Measurements from ENCODE around the gene ZNRF1. TPM values are rescaled to one million over a fixed set of nuclear protein-coding genes. Genes with fewer than 3 reads are reported as not detected.
A peak's percentile ranks its signal among the peaks of the same experiment; 100 is the strongest.

The ZNRF1 gene
- total and polyA plus RNA-seq, 2 donors (not counting 1 experiment from before 2014, with no cell fraction given), result 0.27 to 0.76 TPM

GRCh38 chr16:74997042-74997491 lies 1.8 kb upstream of the ZNRF1 start:
- H3K9me3 ChIP-seq (ENCODE audit: control extremely low read depth in 1 of 3, control insufficient read depth in 2 of 3, insufficient read depth in 1 of 3, low read length in 2 of 3), result peaks cover 0 to 7% (median 0%) of the 10 kb centered on the region in 3 donors
- DNase-seq (no peak), ATAC-seq (ENCODE audit: low read depth) (no peak)
- peaks cover 17% of the 10 kb centered on the region for H3K4me1 Mint-ChIP-seq
- WGBS (ENCODE audit: insufficient coverage), result 100% methylated on average over 1 of the region's 8 CpGs
- peaks cover 0 to 52% (median 18%) of the 10 kb centered on the region in 4 experiments for H3K27me3 ChIP-seq (replicated peaks in 1 of 4; ENCODE audit: control extremely low read depth in 1 of 4, control insufficient read depth in 3 of 4, insufficient read depth in 4 of 4, low read length in 3 of 4)
- ChIA-PET POLR2A (no interaction called here), CTCF (interaction anchor here (1.8 to 4.1 kb wide), 4 partner anchors 11 to 114 kb away, joined by 6 to 87 read pairs (median 24); partner anchors contain the start of gene WDR59)
- H3K9ac ChIP-seq (ENCODE audit: low read length), result no peak overlapping the region
- no peak overlapping the region for H3K27ac Mint-ChIP-seq
- H3K27me3 Mint-ChIP-seq, result peaks cover 36% of the 10 kb centered on the region
- peaks cover 24 to 25% of the 10 kb centered on the region in 2 donors for H3K4me1 ChIP-seq (ENCODE audit: control insufficient read depth in 2 of 2, insufficient read depth in 2 of 2, low read length in 2 of 2)
- no peak overlapping the region for H3K27ac ChIP-seq (ENCODE audit: low read length in 2 of 2)
- TF ChIP-seq EZH2 (IDR thresholded peaks at IDR 0.05; ENCODE audit: borderline replicate concordance, insufficient read depth, low read depth, low read length, poor library complexity, severe bottlenecking) (no peak), CTCF (IDR thresholded peaks at IDR 0.05) (no peak)
- no peak overlapping the region for H2AFZ ChIP-seq (ENCODE audit: insufficient read depth, low read depth, low read length, poor library complexity, severe bottlenecking)
- H3K4me3 ChIP-seq (ENCODE audit: control extremely low read depth in 1 of 5, extremely low read depth in 1 of 5, insufficient read depth in 1 of 5, low read depth in 2 of 5, low read length in 4 of 5), result no peak overlapping the region
- no peak overlapping the region for H3K4me3 Mint-ChIP-seq
- no peaks in the 10 kb centered on the region for H4K20me1 ChIP-seq (ENCODE audit: control insufficient read depth, insufficient read depth, low read length, poor library complexity, severe bottlenecking)
- no peaks in the 10 kb centered on the region for H3K36me3 ChIP-seq (replicated peaks in 1 of 2; ENCODE audit: control extremely low read depth in 1 of 2, control insufficient read depth in 1 of 2, extremely low read depth in 1 of 2, insufficient read depth in 2 of 2, low read length in 1 of 2)
- no peaks in the 10 kb centered on the region for H3K9me3 Mint-ChIP-seq (ENCODE audit: insufficient read depth)
- H3K4me2 ChIP-seq (replicated peaks; ENCODE audit: low read depth, low read length, poor library complexity, severe bottlenecking), result no peak overlapping the region
- no peaks in the 10 kb centered on the region for H3K79me2 ChIP-seq (ENCODE audit: control insufficient read depth, insufficient read depth, low read length)
- intact Hi-C loops (cut with micrococcal nuclease), result no loop called here

DNA sequence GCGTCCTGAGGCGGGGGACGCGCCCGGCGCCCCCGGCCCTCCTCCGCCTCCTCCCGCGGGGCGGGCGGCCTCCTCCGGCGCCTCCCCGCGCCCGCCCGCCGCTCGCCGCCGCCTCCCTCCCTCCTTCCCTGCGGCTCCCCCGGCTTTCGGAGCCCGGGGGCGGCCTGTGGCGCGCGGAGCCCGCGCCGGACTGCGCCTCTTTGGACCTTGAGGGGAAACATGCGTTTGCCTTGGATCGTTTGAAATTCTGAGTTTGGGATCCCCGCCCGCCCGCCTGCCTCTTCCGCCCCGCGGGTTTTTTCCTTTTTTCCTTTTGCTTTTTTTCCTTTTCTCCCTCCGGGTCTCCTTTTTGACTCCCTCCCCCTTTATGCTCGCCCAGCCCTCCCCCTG lies 390 bp downstream of the ZNRF1 start:
- intact Hi-C loops (cut with micrococcal nuclease), result no loop called here
- peak overlapping the region; percentile 57 for H2AFZ ChIP-seq (ENCODE audit: insufficient read depth, low read depth, low read length, poor library complexity, severe bottlenecking)
- H4K20me1 ChIP-seq (ENCODE audit: control insufficient read depth, insufficient read depth, low read length, poor library complexity, severe bottlenecking), result no peaks in the 10 kb centered on the region
- POLR2A ChIA-PET, result no interaction called here
- CTCF ChIA-PET, result interaction anchor here (1.5 to 4.1 kb wide), 3 partner anchors 13 to 112 kb away, joined by 4 to 87 read pairs (median 32); partner anchors contain the start of gene WDR59
- H3K27me3 ChIP-seq (replicated peaks in 1 of 4; ENCODE audit: control extremely low read depth in 1 of 4, control insufficient read depth in 3 of 4, insufficient read depth in 4 of 4, low read length in 3 of 4), result peaks cover 0 to 55% (median 19%) of the 10 kb centered on the region in 4 experiments
- H3K27ac Mint-ChIP-seq, result no peak overlapping the region
- peak overlapping the region; percentile 70 for H3K4me3 Mint-ChIP-seq
- 0% methylated on average over 31 of the region's 44 CpGs for WGBS (ENCODE audit: insufficient coverage)
- no peaks in the 10 kb centered on the region for H3K79me2 ChIP-seq (ENCODE audit: control insufficient read depth, insufficient read depth, low read length)
- DNase-seq (no peak), ATAC-seq (ENCODE audit: low read depth) (peak; percentile 42)
- peaks cover 24 to 25% of the 10 kb centered on the region in 2 donors for H3K4me1 ChIP-seq (ENCODE audit: control insufficient read depth in 2 of 2, insufficient read depth in 2 of 2, low read length in 2 of 2)
- H3K4me2 ChIP-seq (replicated peaks; ENCODE audit: low read depth, low read length, poor library complexity, severe bottlenecking), result peak overlapping the region; percentile 96
- H3K36me3 ChIP-seq (replicated peaks in 1 of 2; ENCODE audit: control extremely low read depth in 1 of 2, control insufficient read depth in 1 of 2, extremely low read depth in 1 of 2, insufficient read depth in 2 of 2, low read length in 1 of 2), result no peaks in the 10 kb centered on the region
- H3K9ac ChIP-seq (ENCODE audit: low read length), result peak overlapping the region; percentile 55
- H3K27ac ChIP-seq (ENCODE audit: low read length in 2 of 2), result no peak overlapping the region
- peaks cover 48% of the 10 kb centered on the region for H3K27me3 Mint-ChIP-seq
- H3K9me3 ChIP-seq (ENCODE audit: control extremely low read depth in 1 of 3, control insufficient read depth in 2 of 3, insufficient read depth in 1 of 3, low read length in 2 of 3), result peaks cover 0 to 7% (median 0%) of the 10 kb centered on the region in 3 donors
- H3K9me3 Mint-ChIP-seq (ENCODE audit: insufficient read depth), result no peaks in the 10 kb centered on the region
- peaks cover 17% of the 10 kb centered on the region for H3K4me1 Mint-ChIP-seq
- TF ChIP-seq CTCF (IDR thresholded peaks at IDR 0.05), result no peak
- no peak for TF ChIP-seq EZH2 (IDR thresholded peaks at IDR 0.05; ENCODE audit: borderline replicate concordance, insufficient read depth, low read depth, low read length, poor library complexity, severe bottlenecking)
- H3K4me3 ChIP-seq (ENCODE audit: control extremely low read depth in 1 of 5, extremely low read depth in 1 of 5, insufficient read depth in 1 of 5, low read depth in 2 of 5, low read length in 4 of 5), result peak overlapping the region; percentile 21 to 63 (median 47)

Data from B cell (primary cell).